GM23248 (cell line): ENCODE measurements around the gene CCDC146. TPM values are rescaled to one million over a fixed set of nuclear protein-coding genes. Genes with fewer than 3 reads are reported as not detected.

Source experiments
- DNase-seq: peaks from one replicate; pipeline ENCODE4 v3.0.0-alpha.2; 2015
- H2AFZ ChIP-seq: fragments of 200-600 bp; sonication (generic); 2 replicates; pipeline ENCODE4 v1.6.1; 2016; ENCODE audit warnings: antibody characterized with exemption
- H3F3A ChIP-seq: fragments of 200-600 bp; sonication (generic); 2 replicates; pipeline ENCODE4 v1.6.1; 2016; ENCODE audit warnings: mild to moderate bottlenecking, antibody characterized with exemption, mixed run types; ENCODE audit not compliant: insufficient read depth
- H3K27ac ChIP-seq: fragments of 200-600 bp; sonication (generic); 2 replicates; pipeline ENCODE4 v1.5.1; 2016; ENCODE audit warnings: mild to moderate bottlenecking
- H3K27me3 ChIP-seq: fragments of 200-600 bp; sonication (generic); replicated peaks from 2 replicates; pipeline ENCODE4 v1.6.1; 2016; ENCODE audit warnings: mild to moderate bottlenecking; ENCODE audit not compliant: insufficient read depth
- H3K36me3 ChIP-seq: fragments of 200-600 bp; sonication (generic); 2 replicates; pipeline ENCODE4 v1.6.1; 2016; ENCODE audit warnings: low read depth, mild to moderate bottlenecking
- H3K4me1 ChIP-seq: fragments of 200-600 bp; sonication (generic); 2 replicates; pipeline ENCODE4 v1.6.1; 2016; ENCODE audit warnings: mild to moderate bottlenecking; ENCODE audit not compliant: insufficient read depth
- H3K4me2 ChIP-seq: fragments of 200-600 bp; sonication (generic); one replicate; pipeline ENCODE4 v1.6.1; 2016; ENCODE audit warnings: mild to moderate bottlenecking; ENCODE audit not compliant: unreplicated experiment
- H3K4me3 ChIP-seq: fragments of 200-600 bp; sonication (generic); 2 replicates; pipeline ENCODE4 v1.5.1; 2016; ENCODE audit warnings: mild to moderate bottlenecking
- H3K79me2 ChIP-seq: fragments of 200-600 bp; sonication (generic); 2 replicates; pipeline ENCODE4 v1.6.1; 2016; ENCODE audit warnings: mild to moderate bottlenecking; ENCODE audit not compliant: insufficient read depth
- H3K9ac ChIP-seq: fragments of 200-600 bp; sonication (generic); 2 replicates; pipeline ENCODE4 v1.6.1; 2016; ENCODE audit warnings: mild to moderate bottlenecking
- H3K9me2 ChIP-seq: fragments of 200-600 bp; sonication (generic); 2 replicates; pipeline ENCODE4 v1.6.1; 2016; ENCODE audit warnings: mixed run types, mild to moderate bottlenecking, moderate library complexity; ENCODE audit not compliant: insufficient read depth
- H3K9me3 ChIP-seq: fragments of 200-600 bp; sonication (generic); one replicate; pipeline ENCODE4 v1.6.1; 2017; ENCODE audit warnings: low read depth
- H4K20me1 ChIP-seq: fragments of 200-600 bp; sonication (generic); 2 replicates; pipeline ENCODE4 v1.6.0; 2016; ENCODE audit not compliant: insufficient read depth
- EZH2 ChIP-seq: fragments of 200-600 bp; sonication (generic); IDR thresholded peaks from 2 replicates; pipeline ENCODE4 v1.6.1; 2018; ENCODE audit warnings: antibody characterized with exemption, mild to moderate bottlenecking; ENCODE audit not compliant: insufficient read depth, poor library complexity, severe bottlenecking
- EZH2phosphoT487 ChIP-seq: fragments of 200-600 bp; sonication (generic); IDR thresholded peaks from 2 replicates; pipeline ENCODE4 v1.6.1; 2018; ENCODE audit warnings: antibody characterized with exemption, moderate library complexity, mild to moderate bottlenecking, low read depth; ENCODE audit not compliant: insufficient read depth
- WGBS, 2 experiments: methylation state at CpG; one replicate each; pipeline ENCODE4 v1.1.6; 2015 to 2017; ENCODE audit warnings: low lambda C conversion rate in 2 of 2, low coverage in 1 of 2; ENCODE audit errors: missing lambda C conversion rate in 2 of 2; 5-methylcytosine and 5-hydroxymethylcytosine counted together
- in situ Hi-C: fragments of 300-500 bp; cut with MboI; formaldehyde crosslinking; loops from 2 replicates; pipeline ENCODE4 v1.15.0; 2020
- polyA plus RNA-seq: library from polyadenylated mRNA; unstranded; fragments of >200 nt; fragmentation: Nextera tagmentation; extraction: Ambion mirVana; gene quantifications from 2 replicates; pipeline ENCODE4 v1.2.1, GENCODE V29; 2016
- total RNA-seq: library from RNA; depleted of rRNA; stranded (reverse); fragments of >200 nt; shearing (Covaris generic); gene quantifications from 2 replicates; pipeline ENCODE4 v1.2.3, GENCODE V29; 2014

CCDC146 gene
- total and polyA plus RNA-seq, 2 experiments from 2014 or later: 0.32 to 0.78 TPM

DNA sequence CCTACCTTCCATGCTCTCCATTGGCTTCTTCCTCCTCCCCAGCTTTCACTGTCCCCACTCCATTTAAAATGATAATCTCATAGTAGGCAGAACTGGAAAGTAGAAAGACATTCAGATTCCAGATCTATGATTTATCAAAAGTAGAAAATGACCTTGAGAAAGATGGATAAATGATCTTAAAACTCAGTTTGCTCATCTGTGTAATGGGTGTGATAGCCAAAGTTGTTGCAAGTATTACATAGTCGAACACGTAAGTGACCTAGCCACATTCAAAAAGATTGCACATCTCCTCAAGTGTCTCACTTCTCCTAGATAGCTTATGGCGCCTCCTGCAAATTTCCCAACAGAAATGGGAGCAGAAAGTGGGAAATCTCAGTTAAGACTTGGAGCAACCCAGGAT, 167.0 kb downstream of the CCDC146 start:
- Histone ChIP-seq H3K9ac (no peak overlapping the region), H3K9me2 (no peaks in the 10 kb centered on the region), H3K79me2 (no peaks in the 10 kb centered on the region), H2AFZ (no peak overlapping the region), H3K27me3 (no peaks in the 10 kb centered on the region), H4K20me1 (no peaks in the 10 kb centered on the region), H3K36me3 (no peaks in the 10 kb centered on the region), H3K27ac (no peak overlapping the region), H3K4me1 (no peaks in the 10 kb centered on the region), H3F3A (no peaks in the 10 kb centered on the region), H3K4me2 (no peak overlapping the region), H3K9me3 (no peaks in the 10 kb centered on the region), H3K4me3 (no peak overlapping the region)
- in situ Hi-C loops: no loop called here
- TF ChIP-seq EZH2 (no peak), EZH2phosphoT487 (no peak)
- DNase-seq: no peak
- 92 to 93% methylated on average over 3 of the region's 3 CpGs for WGBS, 2 experiments

DNA sequence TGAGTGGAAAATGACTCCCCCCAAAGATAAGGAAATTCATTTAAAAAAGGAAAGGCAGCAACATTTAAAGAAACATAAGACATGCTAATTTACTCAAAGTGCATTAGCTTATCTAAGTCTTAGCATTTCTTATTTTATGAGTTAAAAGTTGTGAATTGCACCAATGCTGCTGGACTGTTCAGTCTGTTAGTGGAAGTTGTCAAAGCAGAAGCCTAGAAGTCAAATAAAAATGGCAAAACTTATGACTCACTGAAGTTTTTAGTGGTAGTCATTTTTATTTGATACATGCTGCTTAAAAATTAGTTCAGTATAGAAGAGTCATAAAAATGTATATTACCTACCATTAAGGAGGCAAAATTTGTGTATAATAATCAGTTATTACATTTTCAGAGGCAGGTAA, 168.0 kb downstream of the CCDC146 start:
- H3K4me1 ChIP-seq: no peaks in the 10 kb centered on the region
- no peaks in the 10 kb centered on the region for H3K9me3 ChIP-seq
- no peak for DNase-seq
- no peak overlapping the region for H2AFZ ChIP-seq
- H3K27me3 ChIP-seq: no peaks in the 10 kb centered on the region
- no peak overlapping the region for H3K4me3 ChIP-seq
- no peak overlapping the region for H3K4me2 ChIP-seq
- TF ChIP-seq EZH2phosphoT487 (no peak), EZH2 (no peak)
- H3F3A ChIP-seq: no peaks in the 10 kb centered on the region
- in situ Hi-C loops: no loop called here
- H3K9me2 ChIP-seq: no peaks in the 10 kb centered on the region
- H3K27ac ChIP-seq: no peak overlapping the region
- H3K36me3 ChIP-seq: no peaks in the 10 kb centered on the region
- no peak overlapping the region for H3K9ac ChIP-seq
- no peaks in the 10 kb centered on the region for H3K79me2 ChIP-seq
- no peaks in the 10 kb centered on the region for H4K20me1 ChIP-seq

- H3K9me2 ChIP-seq: no peaks in the 10 kb centered on the region
- H3K27ac ChIP-seq: no peak overlapping the region
- no peak for DNase-seq
- no peak overlapping the region for H3K4me3 ChIP-seq
- no peaks in the 10 kb centered on the region for H3K79me2 ChIP-seq
- in situ Hi-C loops: no loop called here
- no peak overlapping the region for H3K4me2 ChIP-seq
- no peak overlapping the region for H2AFZ ChIP-seq
- WGBS, 2 experiments: 91 to 92% methylated on average over 4 of the region's 4 CpGs
- no peaks in the 10 kb centered on the region for H3K4me1 ChIP-seq
- no peaks in the 10 kb centered on the region for H3K36me3 ChIP-seq
- no peaks in the 10 kb centered on the region for H3F3A ChIP-seq
- no peaks in the 10 kb centered on the region for H3K27me3 ChIP-seq
- H3K9ac ChIP-seq: no peak overlapping the region
- TF ChIP-seq EZH2 (no peak), EZH2phosphoT487 (no peak)
- no peaks in the 10 kb centered on the region for H3K9me3 ChIP-seq
- H4K20me1 ChIP-seq: no peaks in the 10 kb centered on the region
Measured at GRCh38 chr7:77293046-77293445, 170.6 kb downstream of the CCDC146 start.

DNA sequence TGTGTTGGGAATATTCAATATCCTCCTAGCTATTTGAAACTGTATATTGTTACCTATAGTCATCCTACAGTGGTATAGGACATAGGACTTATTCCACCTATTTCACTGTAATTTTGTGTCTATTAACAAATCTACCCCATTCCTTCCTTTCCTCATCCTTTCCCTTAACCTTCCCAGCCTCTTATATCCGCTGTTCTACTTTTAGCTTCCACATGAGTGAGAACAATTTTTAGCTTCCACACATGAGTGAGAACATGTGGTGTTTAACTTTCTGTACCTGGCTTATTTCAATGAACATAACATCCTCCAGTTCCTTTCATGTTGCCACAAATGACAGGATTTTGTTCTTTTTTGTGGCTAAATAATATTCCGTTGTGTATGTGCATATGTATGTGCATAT, 173.1 kb downstream of the CCDC146 start:
- Histone ChIP-seq H3K4me2 (no peak overlapping the region), H3K36me3 (no peaks in the 10 kb centered on the region), H3K9me3 (no peaks in the 10 kb centered on the region), H3K9ac (no peak overlapping the region), H3K4me3 (no peak overlapping the region), H3K27ac (no peak overlapping the region), H3F3A (no peaks in the 10 kb centered on the region), H3K4me1 (no peaks in the 10 kb centered on the region), H3K27me3 (no peaks in the 10 kb centered on the region), H4K20me1 (no peaks in the 10 kb centered on the region), H3K9me2 (no peaks in the 10 kb centered on the region), H3K79me2 (no peaks in the 10 kb centered on the region), H2AFZ (no peak overlapping the region)
- in situ Hi-C loops: no loop called here
- no peak for DNase-seq
- TF ChIP-seq EZH2: no peak
- 93 to 98% methylated on average over 2 of the region's 2 CpGs for WGBS, 2 experiments

GRCh38 chr7:77306231-77307067, 184.0 kb downstream of the CCDC146 start:
- H3K9me2 ChIP-seq: no peaks in the 10 kb centered on the region
- H3K79me2 ChIP-seq: no peaks in the 10 kb centered on the region
- H2AFZ ChIP-seq: no peak overlapping the region
- WGBS, 2 experiments: 92% methylated on average over 17 of the region's 17 CpGs
- in situ Hi-C loops: no loop called here
- H3K9ac ChIP-seq: no peak overlapping the region
- H3K4me2 ChIP-seq: no peak overlapping the region
- no peaks in the 10 kb centered on the region for H3F3A ChIP-seq
- no peaks in the 10 kb centered on the region for H3K9me3 ChIP-seq
- H3K4me1 ChIP-seq: no peaks in the 10 kb centered on the region
- TF ChIP-seq EZH2 (no peak), EZH2phosphoT487 (no peak)
- H3K27me3 ChIP-seq: no peaks in the 10 kb centered on the region
- no peak overlapping the region for H3K27ac ChIP-seq
- no peak overlapping the region for H3K4me3 ChIP-seq
- H4K20me1 ChIP-seq: no peaks in the 10 kb centered on the region
- DNase-seq: no peak
- no peaks in the 10 kb centered on the region for H3K36me3 ChIP-seq
